ENCODE data around the gene USP43.

USP43 gene

DNA sequence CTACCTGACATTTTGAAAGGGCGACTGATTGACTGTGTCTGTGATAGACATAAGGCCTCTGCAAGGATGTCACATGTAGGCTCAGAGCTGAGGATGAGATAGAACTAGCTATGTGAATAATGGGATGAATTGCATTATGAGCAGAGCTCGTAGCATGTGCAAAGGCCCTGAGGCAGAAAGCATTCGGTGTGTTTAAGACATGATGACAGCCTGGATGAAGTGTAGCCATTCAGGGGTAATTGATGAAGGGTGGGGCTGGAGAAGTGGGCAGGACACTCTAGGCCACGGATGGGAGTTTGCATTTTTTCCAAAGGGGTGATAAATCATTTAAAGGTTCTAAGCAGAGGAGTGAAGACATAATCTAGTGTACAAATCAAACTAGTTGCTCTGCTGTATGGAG lies 62.6 kb downstream of the USP43 start:
- DNase-seq, result no peak

DNA sequence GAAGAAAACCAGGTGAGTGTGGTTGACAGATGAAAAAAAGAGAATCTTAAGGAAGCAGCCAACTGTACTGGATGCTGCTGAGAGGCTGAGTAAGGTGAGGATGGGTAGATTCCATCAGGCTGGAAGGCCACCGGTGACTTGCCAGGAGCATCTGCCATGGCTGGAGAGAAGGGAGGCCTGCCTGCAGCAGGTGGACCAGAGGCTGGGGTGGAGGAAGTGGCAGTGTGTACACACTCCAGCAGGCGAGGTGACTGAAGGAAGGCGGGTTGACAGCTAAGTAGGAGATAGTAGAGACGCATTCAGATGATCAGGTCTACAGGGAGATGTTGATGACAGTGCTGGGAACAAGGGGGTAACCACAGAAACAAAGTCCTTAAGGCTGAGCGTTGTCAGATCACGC lies 69.5 kb downstream of the USP43 start:
- no peak for DNase-seq

DNA sequence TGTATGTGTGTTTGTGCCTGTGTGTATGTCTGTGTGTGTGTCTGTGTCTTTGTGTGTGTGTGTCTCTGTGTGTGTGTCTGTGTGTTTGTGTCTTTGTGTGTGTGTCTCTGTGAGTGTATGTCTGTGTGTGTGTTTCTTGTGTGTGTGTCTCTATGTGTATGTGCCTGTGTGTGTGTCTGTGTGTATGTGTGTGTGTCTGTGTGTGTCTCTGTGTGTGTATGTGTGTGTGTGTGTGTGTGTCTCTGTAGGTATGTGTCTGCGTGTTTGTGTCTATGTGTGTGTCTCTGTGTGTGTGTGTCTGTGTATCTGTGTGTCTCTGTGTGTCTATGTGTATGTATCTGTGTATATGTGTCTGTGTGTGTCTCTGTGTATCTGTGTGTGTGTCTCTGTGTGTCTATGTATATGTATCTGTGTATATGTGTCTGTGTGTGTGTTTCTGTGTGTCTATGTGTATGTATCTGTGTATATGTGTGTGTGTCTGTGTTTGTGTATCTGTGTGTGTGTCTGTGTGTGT lies 70.2 kb downstream of the USP43 start:
- DNase-seq, result no peak

- no peak for DNase-seq
These were observed 80.3 kb downstream of the USP43 start for GRCh38 chr17:9725575-9725974.

GRCh38 chr17:9726291-9726690 lies 81.0 kb downstream of the USP43 start:
- no peak for DNase-seq

- no peak for DNase-seq
These were observed 82.7 kb downstream of the USP43 start for GRCh38 chr17:9728005-9728404.

DNA sequence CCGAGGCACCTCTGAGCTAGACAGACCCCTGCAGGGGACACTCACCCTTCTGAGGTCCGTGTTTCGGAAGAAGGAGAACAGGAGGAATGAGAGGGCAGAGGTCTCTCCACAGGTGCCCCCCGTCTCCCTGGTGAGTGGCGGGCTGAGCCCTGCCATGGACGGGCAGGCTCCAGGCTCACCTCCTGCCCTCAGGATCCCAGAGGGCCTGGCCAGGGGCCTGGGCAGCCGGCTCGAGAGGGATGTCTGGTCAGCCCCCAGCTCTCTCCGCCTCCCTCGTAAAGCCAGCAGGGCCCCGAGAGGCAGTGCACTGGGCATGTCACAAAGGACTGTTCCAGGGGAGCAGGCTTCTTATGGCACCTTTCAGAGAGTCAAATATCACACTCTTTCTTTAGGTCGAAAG lies 83.2 kb downstream of the USP43 start:
- DNase-seq, result no peak

DNA sequence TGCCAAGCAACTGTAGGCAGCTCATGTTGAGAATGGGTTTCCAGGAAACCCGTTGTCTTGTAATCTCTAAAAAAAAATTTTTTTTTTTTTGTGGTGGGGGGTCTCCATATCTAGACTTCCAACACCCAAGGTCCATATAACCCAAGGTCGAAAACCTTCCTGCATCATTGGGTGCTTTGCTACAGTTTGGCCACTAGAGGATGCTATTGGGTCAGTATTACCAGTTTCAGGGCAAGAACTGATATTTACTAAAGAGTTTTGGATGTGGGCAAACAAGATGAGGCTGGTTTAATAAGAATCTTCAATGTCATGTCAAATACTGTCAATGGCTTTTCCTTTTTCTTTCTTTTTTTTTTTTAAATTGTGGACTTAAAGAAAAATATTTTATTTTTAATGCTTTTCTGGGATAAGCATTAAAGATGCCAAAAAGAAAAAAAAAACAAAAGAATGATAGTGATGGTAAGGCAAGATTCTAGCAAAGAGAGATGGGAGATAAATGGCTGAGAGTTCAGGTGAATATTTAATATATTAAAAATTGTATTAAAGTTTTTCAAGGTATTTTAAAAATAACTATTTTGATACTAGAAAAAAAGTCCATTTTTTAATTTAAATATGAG lies 83.8 kb downstream of the USP43 start:
- DNase-seq, result peak in 1 of 2 donors; percentile 2

DNA sequence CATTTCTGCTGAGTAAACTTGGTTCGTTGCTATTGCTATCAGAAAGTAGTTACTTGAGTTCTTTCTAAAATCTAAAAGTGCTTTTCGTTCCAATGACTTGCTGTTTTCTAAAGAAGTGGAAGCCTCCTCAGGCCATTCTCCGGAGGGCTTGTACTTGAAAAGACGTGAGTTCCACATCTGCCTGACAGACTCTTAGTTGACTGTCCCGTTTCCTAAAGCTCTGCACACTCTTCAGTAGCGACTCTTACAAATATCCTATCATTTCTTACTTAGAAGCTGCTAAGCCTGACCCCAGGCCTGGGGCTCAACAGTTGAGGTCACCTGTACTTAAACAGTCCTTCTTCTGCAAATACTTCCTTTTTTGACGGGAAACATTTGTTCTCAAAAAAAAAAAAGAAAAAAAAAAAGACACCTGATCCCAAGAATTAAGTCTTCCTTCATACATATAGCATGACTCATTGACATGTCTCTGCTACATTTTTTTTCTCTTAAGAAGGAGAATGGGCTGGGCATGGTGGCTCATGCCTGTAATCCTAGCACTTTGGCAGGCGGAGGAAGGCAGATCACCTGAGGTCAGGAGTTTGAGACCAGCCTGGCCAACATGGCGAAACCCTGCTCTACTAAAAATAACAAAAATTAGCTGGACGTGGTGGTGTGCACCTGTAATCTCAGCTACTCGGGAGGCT lies 84.6 kb downstream of the USP43 start:
- no peak for DNase-seq

GRCh38 chr17:9750524-9750923 lies 105.2 kb downstream of the USP43 start:
- no peak for DNase-seq

GRCh38 chr17:9755083-9755482 lies 109.8 kb downstream of the USP43 start:
- DNase-seq, result no peak

DNA sequence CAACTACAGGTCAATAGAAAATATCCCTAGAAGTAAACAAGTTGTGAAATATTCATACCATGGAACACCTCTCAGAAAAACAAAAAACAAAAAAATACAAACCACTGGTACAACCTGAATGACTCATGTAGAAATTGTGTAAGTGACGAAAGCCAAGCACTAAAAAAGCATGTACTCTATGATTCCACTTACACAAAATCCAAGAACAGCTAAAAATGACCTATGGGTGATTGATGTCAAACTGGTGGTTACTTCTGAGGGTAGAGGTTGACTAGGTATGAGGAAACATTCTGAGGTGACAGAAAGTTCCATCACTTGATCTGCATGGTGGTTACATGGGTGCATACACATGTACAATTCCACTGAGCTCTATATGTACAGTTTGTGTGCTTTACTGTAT lies 114.9 kb downstream of the USP43 start:
- no peak for DNase-seq

GRCh38 chr17:9763643-9764042 lies 118.3 kb downstream of the USP43 start:
- no peak for DNase-seq

DNA sequence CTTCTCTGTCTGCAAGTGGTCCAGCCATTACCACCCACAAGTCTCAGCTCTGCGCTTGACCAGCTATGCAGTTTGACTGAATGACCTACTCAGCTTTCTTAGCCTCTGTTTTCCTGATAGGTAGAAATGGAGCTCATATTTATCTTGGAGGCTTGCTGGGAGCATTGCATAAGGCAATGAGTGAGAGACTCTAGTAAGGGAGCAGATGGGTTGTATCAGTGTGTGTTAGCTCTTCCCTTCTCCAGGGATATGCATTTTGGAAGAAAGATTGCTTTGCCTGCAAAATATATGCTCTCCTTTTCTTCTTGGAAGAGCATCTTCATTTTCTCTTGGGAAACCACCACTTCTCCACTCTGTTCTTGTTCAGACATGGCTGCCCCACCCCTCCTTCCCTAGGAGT lies 120.0 kb downstream of the USP43 start:
- DNase-seq, result no peak

GRCh38 chr17:9766970-9767369 lies 121.7 kb downstream of the USP43 start:
- DNase-seq, result no peak

- DNase-seq, result no peak
These were observed 122.2 kb downstream of the USP43 start for GRCh38 chr17:9767432-9767991.

- no peak for DNase-seq
These were observed 123.1 kb downstream of the USP43 start for GRCh38 chr17:9768381-9768934.

GRCh38 chr17:9769036-9769695 lies 123.8 kb downstream of the USP43 start:
- no peak for DNase-seq

DNA sequence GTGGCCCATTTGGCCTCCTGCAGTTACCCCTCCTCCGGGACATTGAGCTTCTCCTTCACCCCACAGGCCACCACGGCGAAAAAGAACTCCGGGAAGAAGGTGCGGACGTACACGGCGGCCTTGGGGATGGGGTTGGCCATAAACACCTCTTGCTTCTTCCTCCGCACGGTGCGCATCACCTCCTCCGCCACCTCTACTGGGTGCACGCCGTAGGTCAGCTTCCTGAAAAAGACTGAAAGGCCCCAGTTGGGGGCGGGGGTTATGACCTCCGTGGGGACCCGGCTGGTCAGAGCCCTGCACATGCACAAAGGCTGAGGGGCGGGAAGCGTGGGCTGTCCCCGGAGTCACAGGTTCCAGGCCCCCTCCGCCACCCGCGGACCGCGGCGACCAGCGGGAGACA lies 126.1 kb downstream of the USP43 start:
- DNase-seq, result no peak

DNA sequence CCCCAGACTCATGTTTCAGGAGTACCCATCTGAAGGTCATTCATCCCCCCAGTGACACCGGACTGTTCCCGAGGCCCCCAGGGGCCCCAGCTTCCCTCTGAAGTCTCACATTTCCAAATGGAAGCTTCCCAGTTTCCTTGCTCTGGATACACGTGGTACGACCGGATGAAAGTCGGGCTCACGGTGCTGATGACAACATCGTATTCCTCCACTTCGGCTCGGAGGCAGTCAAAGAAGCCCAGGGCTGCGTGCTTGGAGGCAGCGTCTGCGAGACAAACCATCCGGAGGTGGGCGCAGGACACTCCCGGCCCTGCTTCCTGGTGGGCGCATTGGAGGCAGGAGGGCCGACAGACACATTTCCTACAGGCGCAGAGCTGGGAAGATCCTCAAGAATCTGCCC lies 127.3 kb downstream of the USP43 start:
- no peak for DNase-seq

DNA sequence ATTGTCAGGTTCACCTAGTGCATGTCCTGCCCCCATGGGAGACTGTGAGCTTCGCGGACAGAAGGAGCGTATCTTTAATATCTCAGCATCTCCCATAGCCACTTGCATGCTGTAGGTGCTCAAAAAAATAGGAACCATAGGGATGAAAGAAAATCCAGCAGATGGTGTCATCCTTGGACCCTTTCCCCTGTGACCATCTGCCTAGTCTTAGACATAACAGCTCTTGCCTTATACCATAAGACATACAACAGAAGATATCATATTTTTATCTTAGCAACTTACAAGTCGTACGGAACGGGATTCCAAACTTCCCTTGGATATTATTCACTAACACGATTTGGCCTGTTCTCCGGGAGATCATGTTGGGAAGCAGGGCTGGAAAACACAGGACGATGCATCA lies 131.6 kb downstream of the USP43 start:
- DNase-seq, result no peak
